GM21423 (cell line): ENCODE measurements around the gene IDUA.
"Not testable (repeated sequence)": the region's sequence is repeated elsewhere in the genome, so short reads cannot be mapped to it uniquely, and the experiment has no call there.

Experiments
- ATAC-seq: cut with Tn5 transposase; IDR thresholded peaks from one replicate; pipeline ENCODE4 v1.9.1; 2021; ENCODE audit warnings: mild to moderate bottlenecking, moderate library complexity; ENCODE audit not compliant: unreplicated experiment

Gene IDUA

GRCh38 chr4:999240-999863, 12.5 kb downstream of the IDUA start:
- ATAC-seq = not testable (repeated sequence)

- no peak for ATAC-seq
Observed at GRCh38 chr4:999882-1000425, 13.1 kb downstream of the IDUA start.

- ATAC-seq = no peak
Observed at GRCh38 chr4:1000686-1001260, 13.9 kb downstream of the IDUA start.

GRCh38 chr4:1001561-1002130, 14.8 kb downstream of the IDUA start:
- no peak for ATAC-seq

GRCh38 chr4:1002131-1002630, 15.3 kb downstream of the IDUA start:
- no peak for ATAC-seq

- ATAC-seq = no peak
Observed at GRCh38 chr4:1002631-1003251, 15.9 kb downstream of the IDUA start.

GRCh38 chr4:1003271-1004070, 16.6 kb downstream of the IDUA start:
- ATAC-seq = no peak

GRCh38 chr4:1004071-1004418, 17.2 kb downstream of the IDUA start:
- ATAC-seq = no peak

- ATAC-seq = no peak
Observed at GRCh38 chr4:1004557-1005485, 18.0 kb downstream of the IDUA start.

- ATAC-seq = no peak
Observed at GRCh38 chr4:1006856-1007255, 20.0 kb downstream of the IDUA start.

- no peak for ATAC-seq
Observed at GRCh38 chr4:1008840-1009541, 22.1 kb downstream of the IDUA start.

- ATAC-seq = peak; percentile 37
Observed at GRCh38 chr4:1009542-1010394, 22.9 kb downstream of the IDUA start.

- peak; percentile 12 for ATAC-seq
Observed at GRCh38 chr4:1010395-1011021, 23.7 kb downstream of the IDUA start.

GRCh38 chr4:1011022-1011665, 24.3 kb downstream of the IDUA start, which contains the start of gene FGFRL1:
Gene FGFRL1 (plus strand): TSS chr4:1011626. CDS start chr4:1012486, 860 bp downstream.
- ATAC-seq = peak; percentile 33

- no peak for ATAC-seq
Observed at GRCh38 chr4:1011666-1012033, 24.8 kb downstream of the IDUA start.

GRCh38 chr4:1012034-1012739, 25.3 kb downstream of the IDUA start:
- no peak for ATAC-seq
